HFF-Myc (cell line): ENCODE data around the gene ADAMTS10.
A peak's percentile ranks its signal among the peaks of the same experiment; 100 is the strongest.

Experiments
- DNase-seq: peaks from one replicate; pipeline ENCODE4 v3.0.0-alpha.2; 2011; ENCODE audit warnings: low read depth; ENCODE audit errors: extremely low read depth
- H3K4me3 ChIP-seq: replicated peaks from 2 replicates; pipeline ENCODE4 v1.5.1; 2011; ENCODE audit warnings: low read depth, mild to moderate bottlenecking, control low read depth, low read length
- TF ChIP-seq, protein P1 (sequence below): IDR thresholded peaks from 2 replicates; pipeline ENCODE4 v1.5.1; 2012; ENCODE audit warnings: mild to moderate bottlenecking, low read depth, low read length, control low read depth; ENCODE audit errors: missing control alignments

The ADAMTS10 gene

DNA sequence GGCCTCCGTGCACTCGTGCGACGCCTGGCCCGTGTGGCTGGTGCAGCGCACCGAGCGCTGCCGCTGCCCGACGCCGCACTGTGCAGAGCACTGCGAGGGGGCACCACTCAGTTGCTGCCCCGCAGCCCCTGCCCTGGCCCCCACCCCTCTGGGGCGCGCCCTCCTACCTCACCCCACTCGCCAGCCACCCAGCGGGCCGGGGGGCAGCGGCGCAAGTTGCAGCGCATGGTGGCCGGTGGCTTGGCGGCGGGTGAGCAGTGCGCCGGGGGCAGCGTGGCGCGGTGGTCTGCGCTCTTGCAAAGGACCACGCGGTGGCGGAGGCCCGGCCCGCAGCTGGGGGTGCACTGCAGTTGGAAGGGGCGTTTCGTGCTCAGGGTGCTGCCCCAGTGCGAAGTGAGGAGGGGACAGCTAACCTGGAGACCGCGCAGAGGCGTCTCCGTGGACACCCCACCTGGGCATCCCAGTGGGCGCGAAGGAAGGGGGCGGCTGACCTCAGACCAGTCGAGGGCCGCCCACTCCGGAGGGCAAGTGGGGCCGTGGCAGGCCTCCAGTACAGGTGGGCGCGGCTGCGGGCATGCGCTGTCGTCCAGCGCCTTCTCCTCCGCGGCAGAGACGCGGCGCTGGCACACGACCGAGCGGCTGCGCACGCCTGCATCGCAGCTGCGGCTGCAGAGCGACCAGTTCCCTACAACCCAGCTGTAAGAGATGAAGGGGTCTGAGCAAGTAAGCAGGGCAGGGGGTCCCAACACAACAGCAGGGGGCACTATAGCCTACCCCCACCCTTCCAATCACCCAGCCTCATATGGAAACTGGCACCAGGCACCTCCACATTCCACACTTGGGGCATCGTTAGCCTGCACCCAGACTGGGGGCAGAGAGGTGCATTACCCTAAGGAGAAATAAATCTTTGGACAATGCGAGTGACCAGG is 25.3 kb downstream of the ADAMTS10 start:
- DNase-seq = no peak
- no peak overlapping the region for H3K4me3 ChIP-seq
- TF ChIP-seq, protein P1, sequence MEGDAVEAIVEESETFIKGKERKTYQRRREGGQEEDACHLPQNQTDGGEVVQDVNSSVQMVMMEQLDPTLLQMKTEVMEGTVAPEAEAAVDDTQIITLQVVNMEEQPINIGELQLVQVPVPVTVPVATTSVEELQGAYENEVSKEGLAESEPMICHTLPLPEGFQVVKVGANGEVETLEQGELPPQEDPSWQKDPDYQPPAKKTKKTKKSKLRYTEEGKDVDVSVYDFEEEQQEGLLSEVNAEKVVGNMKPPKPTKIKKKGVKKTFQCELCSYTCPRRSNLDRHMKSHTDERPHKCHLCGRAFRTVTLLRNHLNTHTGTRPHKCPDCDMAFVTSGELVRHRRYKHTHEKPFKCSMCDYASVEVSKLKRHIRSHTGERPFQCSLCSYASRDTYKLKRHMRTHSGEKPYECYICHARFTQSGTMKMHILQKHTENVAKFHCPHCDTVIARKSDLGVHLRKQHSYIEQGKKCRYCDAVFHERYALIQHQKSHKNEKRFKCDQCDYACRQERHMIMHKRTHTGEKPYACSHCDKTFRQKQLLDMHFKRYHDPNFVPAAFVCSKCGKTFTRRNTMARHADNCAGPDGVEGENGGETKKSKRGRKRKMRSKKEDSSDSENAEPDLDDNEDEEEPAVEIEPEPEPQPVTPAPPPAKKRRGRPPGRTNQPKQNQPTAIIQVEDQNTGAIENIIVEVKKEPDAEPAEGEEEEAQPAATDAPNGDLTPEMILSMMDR = no peak

DNA sequence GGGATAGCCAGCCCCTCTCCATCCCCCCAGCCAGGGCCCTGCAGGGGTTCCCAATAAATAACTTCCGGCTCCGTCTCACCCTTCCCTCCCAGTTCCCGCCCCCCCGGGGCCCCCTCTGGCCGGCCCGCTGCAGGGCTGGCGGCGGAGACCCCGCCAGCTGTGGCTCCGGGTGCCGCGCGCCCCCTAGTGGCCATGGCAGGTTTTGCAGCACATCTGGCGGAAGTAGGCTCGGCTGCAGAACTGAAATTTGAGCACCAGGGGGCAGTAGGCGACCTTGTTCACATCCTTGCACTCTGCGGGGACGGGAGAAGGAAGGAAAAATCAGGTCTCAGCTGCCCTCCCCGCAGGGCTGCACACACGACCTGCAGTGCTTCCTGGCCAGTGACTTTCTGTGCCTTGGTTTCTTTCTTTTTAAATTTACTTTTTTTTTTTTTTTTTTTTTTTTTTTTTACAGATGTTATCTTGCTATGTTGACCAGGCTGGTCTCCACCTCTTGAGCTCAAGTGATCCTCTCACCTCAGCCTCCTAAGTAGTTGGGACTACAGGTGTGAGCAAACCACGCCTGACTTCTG is 29.7 kb downstream of the ADAMTS10 start:
- H3K4me3 ChIP-seq = no peak overlapping the region
- DNase-seq = no peak

DNA sequence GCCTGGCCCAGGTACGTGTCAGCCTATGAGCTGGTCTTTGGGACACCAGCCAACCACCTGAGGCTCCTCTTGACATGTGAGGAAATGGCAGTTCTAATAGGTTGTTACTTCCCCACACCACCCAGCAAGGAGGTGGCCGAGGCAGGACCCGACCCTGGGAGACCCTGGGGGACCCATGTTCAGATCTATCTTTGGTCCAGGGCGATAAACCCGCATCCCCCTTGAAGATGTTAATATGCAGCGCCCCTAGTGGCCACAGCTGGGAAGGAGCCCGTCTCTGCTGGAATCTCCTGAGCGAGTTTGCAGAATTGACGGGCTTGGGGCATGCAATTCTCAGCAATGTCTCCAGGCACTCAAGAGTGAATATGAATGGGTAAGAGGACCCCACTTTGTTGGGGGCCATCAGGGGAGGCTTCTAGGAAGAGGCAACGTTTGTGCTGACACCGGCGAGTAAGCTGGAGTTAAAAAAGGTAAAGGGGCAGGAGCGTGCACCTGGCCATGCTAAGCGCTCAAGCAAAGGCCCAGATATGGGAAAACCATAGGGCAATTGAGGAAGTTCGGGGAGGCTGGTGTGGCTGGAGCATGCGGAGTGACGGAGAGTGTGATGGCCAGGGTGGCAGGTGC is 31.8 kb downstream of the ADAMTS10 start:
- H3K4me3 ChIP-seq = no peak overlapping the region
- TF ChIP-seq, protein P1 = peak; percentile 98
- no peak for DNase-seq

More for the DNA sequence above, 29.7 kb downstream of the ADAMTS10 start:
- TF ChIP-seq, protein P1 = peak; percentile 100

DNA sequence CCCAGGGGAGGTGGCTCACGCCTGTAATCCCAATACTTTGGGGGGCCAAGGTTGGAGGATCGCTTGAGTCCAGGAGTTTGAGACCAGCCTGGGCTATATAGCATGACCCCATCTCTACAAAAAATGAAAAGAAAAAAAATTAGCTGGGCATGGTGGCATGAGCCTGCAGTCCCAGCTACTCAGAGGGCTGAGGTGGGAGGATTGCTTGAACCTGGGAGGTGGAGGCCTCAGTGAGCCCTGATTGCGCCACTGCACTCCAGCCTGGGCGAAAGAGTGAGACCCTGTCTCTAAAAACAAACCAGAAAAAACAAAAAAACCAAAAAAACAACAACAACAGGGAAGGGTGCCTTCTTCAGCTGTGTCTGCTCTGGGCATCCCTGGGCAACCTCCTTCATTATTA is 32.8 kb downstream of the ADAMTS10 start:
- DNase-seq = no peak
- no peak overlapping the region for H3K4me3 ChIP-seq
- TF ChIP-seq, protein P1 = no peak

DNA sequence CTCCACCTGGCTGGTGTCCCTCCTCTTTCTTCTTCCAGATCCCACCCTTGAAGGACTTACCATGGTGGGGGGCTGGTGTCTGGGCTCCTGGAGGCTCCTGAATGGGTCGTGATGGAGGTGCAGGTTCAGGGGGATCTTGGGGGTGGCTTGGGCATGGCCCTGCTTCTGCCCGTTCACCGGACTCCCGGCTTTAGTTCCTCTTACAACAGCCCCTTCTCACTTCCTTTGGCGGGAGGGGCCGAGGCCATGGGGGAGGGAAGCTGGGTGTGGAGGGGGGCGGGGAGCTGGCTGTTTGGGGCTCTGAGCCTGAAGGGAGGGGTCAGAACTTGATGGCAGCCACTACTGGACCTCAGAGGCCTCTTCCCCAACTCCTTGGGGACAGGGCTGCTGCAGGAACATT is 33.3 kb downstream of the ADAMTS10 start, which contains the start of gene MYO1F:
Gene MYO1F (minus strand): TSS at position 196 of the 400 bp plus-strand sequence. CDS start 133 bp downstream, at position 63.
- TF ChIP-seq, protein P1 = no peak
- DNase-seq = no peak
- no peak within 1 kb of the TSS for H3K4me3 ChIP-seq

DNA sequence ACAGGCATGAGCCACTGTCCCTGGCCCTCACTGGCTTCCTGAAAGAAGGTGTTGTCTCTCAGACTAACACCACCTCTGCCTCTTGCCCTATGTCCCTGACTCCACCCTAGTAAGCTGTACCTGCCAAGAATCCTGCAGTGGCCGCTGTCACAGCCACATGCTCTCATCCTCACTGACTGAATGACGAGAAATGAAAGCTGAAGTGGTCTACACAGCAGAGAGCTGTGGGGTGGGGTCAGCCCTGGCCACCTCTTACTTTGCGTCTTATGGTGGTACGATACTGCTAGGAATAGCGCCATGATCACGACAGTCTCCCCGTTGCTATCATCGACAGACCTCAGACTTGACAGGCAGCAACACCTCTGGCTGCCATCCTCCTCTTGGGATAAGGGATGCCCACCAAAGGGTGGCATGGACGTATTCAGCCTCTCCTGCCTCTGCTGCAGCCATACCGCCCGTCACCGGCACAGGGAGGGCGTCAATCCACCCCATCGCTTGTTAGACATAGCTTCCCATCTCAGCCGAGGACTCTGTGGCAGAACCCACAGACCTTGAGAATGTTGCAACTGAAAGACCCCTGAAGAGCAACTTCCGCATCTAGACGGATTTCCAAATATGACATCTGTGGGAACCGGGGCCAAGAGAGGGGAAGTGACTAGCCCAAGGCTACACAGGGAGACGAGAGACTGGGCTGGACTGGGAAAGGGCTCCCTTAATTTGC is 34.1 kb downstream of the ADAMTS10 start:
- no peak overlapping the region for H3K4me3 ChIP-seq
- TF ChIP-seq, protein P1 = no peak
- DNase-seq = no peak
